Mesothelial cell of epicardium (in vitro differentiated cells): ENCODE data around the gene HACD2. TPM values are rescaled to one million over a fixed set of nuclear protein-coding genes. Genes with fewer than 3 reads are reported as not detected.
A peak's percentile ranks its signal among the peaks of the same experiment; 100 is the strongest.

Experiments
- DNase-seq, 2 experiments: peaks; one replicate each; pipeline ENCODE4 v3.0.0; 2021; ENCODE audit warnings: low spot score in 2 of 2; ENCODE audit not compliant: unreplicated experiment in 2 of 2
- H3K27ac Mint-ChIP-seq: 2 replicates; pipeline ENCODE4 v1.8.0; 2021; ENCODE audit warnings: mixed read lengths
- H3K27me3 Mint-ChIP-seq: 2 replicates; pipeline ENCODE4 v1.8.0; 2021; ENCODE audit warnings: low read depth, mixed read lengths
- H3K36me3 Mint-ChIP-seq: 2 replicates; pipeline ENCODE4 v1.8.0; 2021; ENCODE audit warnings: mixed read lengths
- H3K4me1 Mint-ChIP-seq: 2 replicates; pipeline ENCODE4 v1.8.0; 2021; ENCODE audit warnings: mixed read lengths
- H3K4me3 Mint-ChIP-seq: 2 replicates; pipeline ENCODE4 v1.8.0; 2021; ENCODE audit warnings: mild to moderate bottlenecking, moderate library complexity, mixed read lengths
- H3K9me3 Mint-ChIP-seq: 2 replicates; pipeline ENCODE4 v1.8.0; 2021; ENCODE audit warnings: mixed read lengths
- CTCF ChIP-seq: fragments of 200-600 bp; sonication (generic); IDR thresholded peaks from one replicate; pipeline ENCODE4 v1.5.0; 2021; ENCODE audit warnings: antibody characterized with exemption; ENCODE audit not compliant: unreplicated experiment
- total RNA-seq: library from RNA; stranded (reverse); gene quantifications from 3 replicates; pipeline ENCODE4 v1.2.1, GENCODE V29; 2021

HACD2 gene
- total RNA-seq, 1 donor from 2014 or later = 22.9 TPM

GRCh38 chr3:123453675-123454074 lies 131.2 kb downstream of the HACD2 start:
- Mint-ChIP-seq H3K4me3 (no peak overlapping the region), H3K27me3 (peaks cover 70% of the 10 kb centered on the region), H3K9me3 (no peaks in the 10 kb centered on the region), H3K36me3 (no peaks in the 10 kb centered on the region), H3K27ac (no peak overlapping the region), H3K4me1 (peaks cover 3% of the 10 kb centered on the region)
- TF ChIP-seq CTCF = no peak
- no peak for DNase-seq

- DNase-seq = no peak
- H3K27ac Mint-ChIP-seq = no peak overlapping the region
- peaks cover 5% of the 10 kb centered on the region for H3K4me1 Mint-ChIP-seq
- peaks cover 71% of the 10 kb centered on the region for H3K27me3 Mint-ChIP-seq
- H3K36me3 Mint-ChIP-seq = no peaks in the 10 kb centered on the region
- no peak for TF ChIP-seq CTCF
- H3K9me3 Mint-ChIP-seq = no peaks in the 10 kb centered on the region
- H3K4me3 Mint-ChIP-seq = peak overlapping the region; percentile 2
Observed at GRCh38 chr3:123451186-123451585, 133.7 kb downstream of the HACD2 start.

- Mint-ChIP-seq H3K4me3 (peak overlapping the region; percentile 63), H3K36me3 (no peaks in the 10 kb centered on the region), H3K4me1 (peaks cover 5% of the 10 kb centered on the region), H3K27ac (no peak overlapping the region), H3K9me3 (no peaks in the 10 kb centered on the region), H3K27me3 (peaks cover 74% of the 10 kb centered on the region)
- DNase-seq = peak in 1 of 2 experiments; percentile 39
- no peak for TF ChIP-seq CTCF
Observed at GRCh38 chr3:123449997-123450604, 134.8 kb downstream of the HACD2 start.

GRCh38 chr3:123449102-123449996 lies 135.5 kb downstream of the HACD2 start:
- Mint-ChIP-seq H3K27me3 (peaks cover 74% of the 10 kb centered on the region), H3K27ac (no peak overlapping the region), H3K36me3 (no peaks in the 10 kb centered on the region), H3K4me3 (peak overlapping the region; percentile 63), H3K9me3 (no peaks in the 10 kb centered on the region), H3K4me1 (peaks cover 5% of the 10 kb centered on the region)
- no peak for TF ChIP-seq CTCF
- DNase-seq = peak in 1 of 2 experiments; percentile 56

GRCh38 chr3:123448536-123449101 lies 136.2 kb downstream of the HACD2 start, which contains the start of gene ADCY5:
ADCY5 (minus strand) TSS chr3:123449090; CDS start chr3:123448545, 545 bp downstream.
- Mint-ChIP-seq H3K27me3 (peaks cover 75% of the 10 kb centered on the region), H3K4me1 (peaks cover 4% of the 10 kb centered on the region), H3K4me3 (peak within 1 kb of the TSS; percentile 63), H3K9me3 (no peaks in the 10 kb centered on the region), H3K36me3 (no peaks in the 10 kb centered on the region), H3K27ac (no peak within 1 kb of the TSS)
- DNase-seq = peak in 1 of 2 experiments; percentile 43
- no peak for TF ChIP-seq CTCF
